Esophagus squamous epithelium (tissue), 5 donors: ENCODE results near the gene FBLIM1. TPM values are rescaled to one million over a fixed set of nuclear protein-coding genes. Genes with fewer than 3 reads are reported as not detected.

ENCODE experiments used
- DNase-seq: peaks from one replicate; lab custom pipeline; 2025; lab: John Stamatoyannopoulos, UW
- H3K27ac ChIP-seq, 4 donors: fragments of 200-600 bp; sonication (generic); one replicate each; pipeline ENCODE4 v1.5.1; 2016 to 2019; ENCODE audit warnings: mild to moderate bottlenecking in 1 of 4
- H3K27me3 ChIP-seq, 4 donors: fragments of 200-600 bp; sonication (generic); 1 replicate in 3 of 4; 2 replicates in 1 of 4; pipeline versions ENCODE4 v1.5.1 to v1.6.0; 2017 to 2021; ENCODE audit warnings: antibody characterized with exemption in 1 of 4
- H3K36me3 ChIP-seq, 3 donors: fragments of 200-600 bp; sonication (generic); one replicate each; pipeline ENCODE4 v1.5.1; 2016 to 2019
- H3K4me1 ChIP-seq, 3 donors: fragments of 200-600 bp; sonication (generic); one replicate each; pipeline ENCODE4 v1.5.1; 2017 to 2019
- H3K4me3 ChIP-seq, 4 donors: fragments of 200-600 bp; sonication (generic); 1 replicate in 3 of 4; 2 replicates in 1 of 4; pipeline ENCODE4 v1.5.1; 2016 to 2019; ENCODE audit warnings: mild to moderate bottlenecking in 2 of 4, moderate library complexity in 1 of 4
- H3K9me3 ChIP-seq, 3 donors: fragments of 200-600 bp; sonication (generic); one replicate each; pipeline ENCODE4 v1.5.1; 2016 to 2019
- CTCF ChIP-seq, 6 experiments: fragments of 450-650 bp in 4 of 6; fragments of 200-600 bp in 2 of 6; sonication (generic) in 2 of 6; IDR thresholded peaks; one replicate each; pipeline ENCODE4 v1.5.1; 2016 to 2019; ENCODE audit warnings: antibody characterized with exemption in 6 of 6, mild to moderate bottlenecking in 4 of 6, moderate library complexity in 4 of 6
- POLR2A ChIP-seq, 4 donors: fragments of 450-650 bp; IDR thresholded peaks; one replicate each; pipeline ENCODE4 v1.6.1; 2017; ENCODE audit warnings: antibody characterized with exemption in 4 of 4, mild to moderate bottlenecking in 4 of 4, moderate library complexity in 3 of 4
- WGBS, 2 donors: methylation state at CpG; one replicate each; pipeline ENCODE4 v1.1.5; 2018; 5-methylcytosine and 5-hydroxymethylcytosine counted together
- intact Hi-C: fragments of 100-400 bp; cut with DNase I; formaldehyde crosslinking; loops from one replicate; pipeline ENCODE4 v1.15.0; 2022
- total RNA-seq, 4 donors: library from RNA; depleted of rRNA; stranded (reverse); fragments of >200 nt; gene quantifications; one replicate each; pipeline ENCODE4 v1.1.0, GENCODE V29; 2016
- donor health status: DM: yes; HTN: yes; CAD: no.

Gene FBLIM1
- total RNA-seq, 4 donors from 2014 or later = 28.2 to 46.0 (median 29.4) TPM

DNA sequence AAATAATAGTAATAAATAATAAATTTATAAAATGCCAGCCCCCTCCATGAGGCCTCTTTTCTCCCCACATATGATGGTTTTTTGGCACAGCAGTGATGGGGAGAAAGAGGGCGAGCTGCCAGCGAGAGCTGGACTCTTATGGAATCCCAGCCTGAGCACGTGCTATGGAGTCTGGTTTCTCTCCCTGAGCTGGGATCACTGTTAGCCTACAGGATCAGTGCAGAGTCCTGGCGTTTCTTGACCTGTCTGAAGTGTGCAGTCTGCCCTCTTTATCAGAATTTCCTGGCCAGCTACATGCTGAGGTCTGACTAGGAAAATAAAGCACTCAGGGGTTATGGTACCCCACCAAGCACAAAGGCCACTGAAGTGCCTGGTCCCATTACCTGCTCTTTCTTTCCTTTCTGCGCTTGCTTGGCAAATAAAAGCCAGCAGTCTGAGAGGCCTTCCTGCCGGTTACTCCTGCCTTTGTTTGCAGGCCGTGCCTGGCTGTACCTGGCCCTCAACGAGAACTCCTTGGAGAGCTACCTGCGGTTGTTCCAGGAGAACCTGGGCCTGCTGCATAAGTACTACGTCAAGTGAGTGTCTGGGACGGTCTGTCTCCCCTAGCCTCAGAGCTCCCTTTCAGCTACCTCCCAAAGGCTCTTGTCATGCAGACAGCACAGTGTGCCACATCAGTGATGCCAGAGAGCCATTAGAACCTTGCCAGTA lies 41.0 kb upstream of the FBLIM1 start:
- Histone ChIP-seq H3K27ac (no peak overlapping the region), H3K4me3 (no peak overlapping the region), H3K4me1 (peaks cover 0 to 19% (median 15%) of the 10 kb centered on the region in 3 donors), H3K27me3 (no peaks in the 10 kb centered on the region), H3K9me3 (no peaks in the 10 kb centered on the region), H3K36me3 (peaks cover 38 to 73% (median 41%) of the 10 kb centered on the region in 3 donors)
- no peak for DNase-seq
- intact Hi-C loops = no loop called here
- WGBS, 2 donors = 90 to 92% methylated on average over 10 of the region's 11 CpGs
- TF ChIP-seq CTCF (IDR thresholded peaks at IDR 0.05) (no peak), POLR2A (IDR thresholded peaks at IDR 0.05) (no peak)

- peaks cover 0 to 19% (median 15%) of the 10 kb centered on the region in 3 donors for H3K4me1 ChIP-seq
- no peak overlapping the region for H3K4me3 ChIP-seq
- WGBS, 2 donors = 80 to 90% methylated on average over 1 to 2 of the region's 8 CpGs
- TF ChIP-seq CTCF (IDR thresholded peaks at IDR 0.05) (no peak), POLR2A (IDR thresholded peaks at IDR 0.05) (no peak)
- peaks cover 41 to 80% (median 42%) of the 10 kb centered on the region in 3 donors for H3K36me3 ChIP-seq
- intact Hi-C loops = no loop called here
- H3K27ac ChIP-seq = no peak overlapping the region
- no peak for DNase-seq
- no peaks in the 10 kb centered on the region for H3K9me3 ChIP-seq
- H3K27me3 ChIP-seq = no peaks in the 10 kb centered on the region
Observed at GRCh38 chr1:15718199-15718601, 40.4 kb upstream of the FBLIM1 start.

DNA sequence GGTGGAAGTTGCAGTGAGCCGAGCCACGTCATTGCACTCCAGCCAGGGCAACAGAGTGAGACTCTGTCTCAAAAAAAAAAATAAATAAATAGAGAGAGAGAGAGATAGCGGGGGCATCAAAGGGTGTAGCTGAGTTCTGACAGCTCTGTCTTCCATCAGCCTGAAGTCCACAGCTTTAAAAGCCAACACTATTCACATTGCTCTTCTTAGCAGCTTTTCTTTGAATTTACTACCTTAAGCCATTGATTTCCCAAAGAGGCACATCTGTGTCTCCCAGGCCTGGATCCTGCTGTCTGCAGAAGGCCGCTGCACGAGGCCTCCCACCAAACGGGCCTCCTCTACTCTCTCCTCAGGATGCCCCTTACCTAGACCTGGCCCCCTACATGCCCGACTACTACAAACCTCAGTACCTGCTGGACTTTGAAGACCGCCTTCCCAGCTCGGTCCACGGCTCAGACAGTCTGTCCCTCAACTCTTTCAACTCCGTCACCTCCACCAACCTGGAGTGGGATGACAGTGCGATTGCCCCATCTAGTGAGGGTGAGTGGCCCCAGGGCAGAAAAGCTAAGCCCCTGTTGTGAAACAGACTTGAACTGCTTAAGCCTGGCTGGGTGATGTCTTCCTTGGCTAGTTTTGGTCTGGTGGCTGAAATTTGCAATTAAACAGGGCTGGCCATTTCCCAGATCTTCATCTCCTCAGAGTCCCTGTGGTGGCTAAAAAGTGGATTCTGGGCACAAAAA lies 39.0 kb upstream of the FBLIM1 start:
- TF ChIP-seq CTCF (IDR thresholded peaks at IDR 0.05) = no peak
- no peak for TF ChIP-seq POLR2A (IDR thresholded peaks at IDR 0.05)
- Histone ChIP-seq H3K9me3 (no peaks in the 10 kb centered on the region), H3K4me3 (no peak overlapping the region), H3K27ac (no peak overlapping the region), H3K4me1 (peaks cover 0 to 10% (median 5%) of the 10 kb centered on the region in 3 donors), H3K27me3 (no peaks in the 10 kb centered on the region), H3K36me3 (peaks cover 41 to 91% (median 42%) of the 10 kb centered on the region in 3 donors)
- intact Hi-C loops = no loop called here
- no peak for DNase-seq
- WGBS, 2 donors = 92 to 93% methylated on average over 7 to 12 of the region's 12 CpGs

DNA sequence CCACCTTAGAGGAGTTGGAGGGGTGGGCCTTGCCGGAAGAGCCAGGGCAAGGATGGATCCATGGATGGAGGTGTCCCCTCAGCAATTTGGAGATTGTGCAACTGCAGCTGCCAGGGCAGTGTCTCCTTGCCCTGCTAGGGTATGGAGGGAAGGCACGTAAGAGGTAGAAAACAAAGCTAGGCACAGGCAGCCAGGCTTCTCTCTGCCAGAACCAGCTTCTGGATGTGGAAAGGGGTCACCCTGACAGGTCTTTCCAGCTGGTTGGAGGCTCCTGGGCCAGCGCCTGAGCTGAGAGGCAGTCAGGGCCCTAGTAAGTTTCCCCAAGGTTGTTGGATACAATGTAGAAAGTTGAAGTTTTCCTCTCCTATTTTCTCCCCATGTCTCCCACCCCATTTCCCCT lies 37.7 kb upstream of the FBLIM1 start:
- Histone ChIP-seq H3K27me3 (no peaks in the 10 kb centered on the region), H3K4me3 (no peak overlapping the region), H3K36me3 (peaks cover 42 to 100% (median 54%) of the 10 kb centered on the region in 3 donors), H3K4me1 (no peaks in the 10 kb centered on the region), H3K27ac (no peak overlapping the region), H3K9me3 (no peaks in the 10 kb centered on the region)
- WGBS, 2 donors = 93 to 100% methylated on average over 1 to 3 of the region's 3 CpGs
- TF ChIP-seq POLR2A (IDR thresholded peaks at IDR 0.05) = no peak
- no peak for TF ChIP-seq CTCF (IDR thresholded peaks at IDR 0.05)
- intact Hi-C loops = no loop called here
- DNase-seq = no peak

DNA sequence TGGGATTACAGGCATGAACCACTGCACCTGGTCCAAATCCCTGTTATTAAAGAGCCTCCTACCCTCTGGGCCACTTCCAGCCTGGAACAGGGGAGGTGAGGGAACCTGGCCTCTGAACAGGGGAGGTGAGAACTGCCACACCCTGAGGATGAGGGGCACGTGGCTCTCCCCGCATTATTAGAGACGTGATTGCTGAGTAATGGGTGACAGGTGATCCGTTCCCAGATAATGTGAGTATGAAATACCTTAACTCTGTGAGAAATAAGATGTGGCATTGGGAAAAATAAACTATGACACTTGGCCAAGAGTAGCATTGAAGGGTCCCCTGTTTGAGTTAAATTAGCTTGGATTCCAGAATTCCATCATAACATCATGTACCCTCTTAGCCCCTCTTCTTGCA lies 36.2 kb upstream of the FBLIM1 start:
- Histone ChIP-seq H3K27ac (no peak overlapping the region), H3K36me3 (peaks cover 50 to 100% (median 57%) of the 10 kb centered on the region in 3 donors), H3K4me3 (no peak overlapping the region), H3K4me1 (no peaks in the 10 kb centered on the region), H3K9me3 (no peaks in the 10 kb centered on the region), H3K27me3 (no peaks in the 10 kb centered on the region)
- no peak for DNase-seq
- intact Hi-C loops = no loop called here
- 76 to 94% methylated on average over 3 to 4 of the region's 4 CpGs for whole genome bisulfite sequencing, 2 donors
- TF ChIP-seq CTCF (IDR thresholded peaks at IDR 0.05) = no peak
- no peak for TF ChIP-seq POLR2A (IDR thresholded peaks at IDR 0.05)
